GM19372 (cell line): ENCODE measurements around the gene CPA2.

ENCODE experiments used
- ATAC-seq: cut with Tn5 transposase; IDR thresholded peaks from one replicate; pipeline ENCODE4 v1.9.1; 2021; ENCODE audit warnings: mild to moderate bottlenecking, low read depth, moderate library complexity; ENCODE audit not compliant: unreplicated experiment

The CPA2 gene

GRCh38 chr7:130277763-130278643 lies 11.3 kb downstream of the CPA2 start:
- no peak for ATAC-seq

- no peak for ATAC-seq
Observed at GRCh38 chr7:130278860-130279259, 12.2 kb downstream of the CPA2 start.

- ATAC-seq: no peak
Observed at GRCh38 chr7:130279286-130279685, 12.6 kb downstream of the CPA2 start.

- ATAC-seq: no peak
Observed at GRCh38 chr7:130279906-130280305, 13.2 kb downstream of the CPA2 start.

- no peak for ATAC-seq
Observed at GRCh38 chr7:130281260-130281659, 14.6 kb downstream of the CPA2 start.

- no peak for ATAC-seq
Observed at GRCh38 chr7:130286881-130287280, 20.2 kb downstream of the CPA2 start.

GRCh38 chr7:130288168-130288567 lies 21.5 kb downstream of the CPA2 start:
- no peak for ATAC-seq

- ATAC-seq: no peak
Observed at GRCh38 chr7:130288829-130289228, 22.2 kb downstream of the CPA2 start.

GRCh38 chr7:130289478-130289877 lies 22.8 kb downstream of the CPA2 start:
- no peak for ATAC-seq

- ATAC-seq: no peak
Observed at GRCh38 chr7:130290745-130291144, 24.1 kb downstream of the CPA2 start.

GRCh38 chr7:130292682-130293257 lies 26.1 kb downstream of the CPA2 start, which contains the start of gene CPA4:
TSS of gene CPA4 (plus strand) at chr7:130293161. CDS start at chr7:130293181, 20 bp downstream.
- ATAC-seq: no peak

GRCh38 chr7:130293521-130293920 lies 26.9 kb downstream of the CPA2 start:
- ATAC-seq: peak; percentile 49

GRCh38 chr7:130294314-130294713 lies 27.7 kb downstream of the CPA2 start:
- no peak for ATAC-seq

GRCh38 chr7:130296221-130296951 lies 29.7 kb downstream of the CPA2 start:
- no peak for ATAC-seq

GRCh38 chr7:130297628-130298543 lies 31.2 kb downstream of the CPA2 start:
- no peak for ATAC-seq

- no peak for ATAC-seq
Observed at GRCh38 chr7:130298544-130299326, 32.1 kb downstream of the CPA2 start.

- ATAC-seq: no peak
Observed at GRCh38 chr7:130299866-130300265, 33.2 kb downstream of the CPA2 start.

- ATAC-seq: no peak
Observed at GRCh38 chr7:130301501-130302020, 34.9 kb downstream of the CPA2 start.

GRCh38 chr7:130302649-130303048 lies 36.0 kb downstream of the CPA2 start:
- no peak for ATAC-seq
